IMR-90 (cell line): ENCODE results near the gene AHCTF1. TPM values are rescaled to one million over a fixed set of nuclear protein-coding genes. Genes with fewer than 3 reads are reported as not detected.

ENCODE experiments used
- ATAC-seq: fragments of 200-7000 bp; cut with Tn5 transposase; 2 replicates; pipeline ENCODE4 v1.9.1; 2020; ENCODE audit warnings: low read depth, mild to moderate bottlenecking, moderate library complexity
- BruUV-seq: library from RNA; stranded (reverse); fragments of 400-500 nt; replicated peaks from 2 replicates; lab custom pipeline; 2021; lab: Mats Ljungman, UMichigan
- CTCF ChIA-PET: fragments of 300-600 bp; formaldehyde crosslinking; extraction: SDS; loops from one replicate; lab custom pipeline; 2021; ENCODE audit warnings: antibody characterized with exemption; lab: Yijun Ruan, JAX
- POLR2A ChIA-PET: fragments of 300-600 bp; sonication (Branson Sonifier 250); formaldehyde crosslinking; loops from one replicate; lab custom pipeline; 2022; ENCODE audit warnings: antibody characterized with exemption; ENCODE audit not compliant: unreplicated experiment; lab: Charles Lee
- DNase-seq: peaks from one replicate; pipeline ENCODE4 v3.0.0; 2013
- H2AFZ ChIP-seq: replicated peaks from 2 replicates; pipeline ENCODE3; 2013; ENCODE audit warnings: low read length, mild to moderate bottlenecking; ENCODE audit not compliant: poor library complexity
- H2AK5ac ChIP-seq: 2 replicates; pipeline ENCODE4 v1.6.1; 2013; ENCODE audit warnings: low read depth, low read length, inconsistent platforms
- H2AK9ac ChIP-seq: replicated peaks from 2 replicates; pipeline ENCODE3; 2013; ENCODE audit warnings: mild to moderate bottlenecking, low read depth, low read length, moderate library complexity; ENCODE audit not compliant: poor library complexity
- H2BK120ac ChIP-seq: 2 replicates; pipeline ENCODE4 v1.6.1; 2013; ENCODE audit warnings: low read depth, low read length, inconsistent platforms
- H2BK15ac ChIP-seq: 3 replicates; pipeline ENCODE4 v1.6.1; 2013; ENCODE audit warnings: low read depth, low read length, inconsistent platforms
- H2BK20ac ChIP-seq: 2 replicates; pipeline ENCODE4 v1.6.1; 2013; ENCODE audit warnings: low read depth, mild to moderate bottlenecking, inconsistent platforms, low read length, moderate library complexity
- H2BK5ac ChIP-seq: 2 replicates; pipeline ENCODE4 v1.6.1; 2013; ENCODE audit warnings: mild to moderate bottlenecking, low read depth, low read length, inconsistent platforms; ENCODE audit not compliant: poor library complexity, severe bottlenecking
- H3K14ac ChIP-seq: replicated peaks from 2 replicates; pipeline ENCODE4 v1.6.1; 2013; ENCODE audit warnings: low read depth, low read length, inconsistent platforms
- H3K18ac ChIP-seq: 2 replicates; pipeline ENCODE4 v1.6.1; 2013; ENCODE audit warnings: low read depth, low read length, control low read depth
- H3K23ac ChIP-seq: 2 replicates; pipeline ENCODE4 v1.6.1; 2013; ENCODE audit warnings: low read depth, low read length, inconsistent platforms
- H3K27ac ChIP-seq: 2 replicates; pipeline ENCODE4 v1.5.1; 2013; ENCODE audit warnings: mild to moderate bottlenecking, control low read depth, low read length; ENCODE audit not compliant: insufficient read depth
- H3K27me3 ChIP-seq: 2 replicates; pipeline ENCODE4 v1.6.1; 2013; ENCODE audit warnings: low read length; ENCODE audit not compliant: control insufficient read depth, insufficient read depth
- H3K36me3 ChIP-seq: 2 replicates; pipeline ENCODE4 v1.6.1; 2013; ENCODE audit warnings: low read length, mixed read lengths; ENCODE audit not compliant: control insufficient read depth, insufficient read depth
- H3K4ac ChIP-seq: 2 replicates; pipeline ENCODE4 v1.6.1; 2013; ENCODE audit warnings: low read depth, low read length, inconsistent platforms
- H3K4me1 ChIP-seq: 2 replicates; pipeline ENCODE4 v1.6.1; 2013; ENCODE audit warnings: low read length, mixed read lengths; ENCODE audit not compliant: control insufficient read depth, insufficient read depth
- H3K4me2 ChIP-seq: 2 replicates; pipeline ENCODE4 v1.6.1; 2013; ENCODE audit warnings: low read depth, mild to moderate bottlenecking, control low read depth, low read length, moderate library complexity
- H3K4me3 ChIP-seq: 2 replicates; pipeline ENCODE4 v1.5.1; 2013; ENCODE audit warnings: low read depth, mild to moderate bottlenecking, control low read depth, low read length, moderate library complexity; ENCODE audit not compliant: insufficient read depth
- H3K56ac ChIP-seq: 2 replicates; pipeline ENCODE4 v1.6.1; 2013; ENCODE audit warnings: low read length, inconsistent platforms; ENCODE audit not compliant: insufficient read depth; ENCODE audit errors: extremely low read depth
- H3K79me1 ChIP-seq, 2 experiments: 2 replicates each; pipeline ENCODE4 v1.6.1; 2013; ENCODE audit warnings: low read length in 2 of 2, inconsistent platforms in 1 of 2, low read depth in 1 of 2
- H3K9ac ChIP-seq: 2 replicates; pipeline ENCODE4 v1.6.1; 2013; ENCODE audit warnings: low read depth, low read length, control low read depth
- H3K9me1 ChIP-seq: 2 replicates; pipeline ENCODE4 v1.6.1; 2013; ENCODE audit warnings: low read length, inconsistent platforms; ENCODE audit not compliant: insufficient read depth
- H3K9me3 ChIP-seq: 2 replicates; pipeline ENCODE4 v1.6.1; 2013; ENCODE audit warnings: low read length; ENCODE audit not compliant: control insufficient read depth, insufficient read depth
- H4K20me1 ChIP-seq: 2 replicates; pipeline ENCODE4 v1.6.1; 2013; ENCODE audit warnings: low read length, inconsistent platforms; ENCODE audit not compliant: insufficient read depth
- H4K5ac ChIP-seq: 2 replicates; pipeline ENCODE4 v1.6.1; 2013; ENCODE audit warnings: mild to moderate bottlenecking, low read depth, low read length, control low read depth
- H4K8ac ChIP-seq, 2 experiments: 2 replicates each; pipeline ENCODE4 v1.6.1; 2013; ENCODE audit warnings: low read depth in 2 of 2, low read length in 2 of 2, control low read depth in 1 of 2, inconsistent platforms in 1 of 2
- H4K91ac ChIP-seq: 2 replicates; pipeline ENCODE4 v1.6.1; 2013; ENCODE audit warnings: low read depth, low read length, inconsistent platforms; ENCODE audit not compliant: insufficient read depth
- FOS ChIP-seq: fragments of 150-350 bp; IDR thresholded peaks from 2 replicates; pipeline ENCODE4 v1.6.1; 2016; ENCODE audit warnings: low read depth, low read length
- MAZ ChIP-seq: IDR thresholded peaks from 2 replicates; pipeline ENCODE4 v1.6.1; 2012; ENCODE audit warnings: low read depth, mild to moderate bottlenecking, low read length, improper control_type of control experiment, moderate library complexity, borderline replicate concordance
- RCOR1 ChIP-seq: IDR thresholded peaks from 2 replicates; pipeline ENCODE4 v1.6.1; 2012; ENCODE audit warnings: mild to moderate bottlenecking, low read length, improper control_type of control experiment; ENCODE audit not compliant: insufficient replicate concordance
- RFX5 ChIP-seq: IDR thresholded peaks from 2 replicates; pipeline ENCODE4 v1.8.0; 2012; ENCODE audit warnings: low read depth, mild to moderate bottlenecking, low read length, moderate library complexity
- WGBS, 2 experiments: methylation state at CpG; one replicate each; pipeline versions ENCODE4 v1.1.5 to v1.1.7; 2013; ENCODE audit warnings: missing lambda C conversion rate in 2 of 2; ENCODE audit not compliant: insufficient read length in 1 of 2; ENCODE audit errors: extremely low coverage in 2 of 2; 5-methylcytosine and 5-hydroxymethylcytosine counted together
- dilution Hi-C: fragments of 300-500 bp; cut with HindIII; formaldehyde crosslinking; loops from one replicate; pipeline ENCODE4 v1.14.3; 2018; ENCODE audit warnings: low sequenced_read_pairs; ENCODE audit not compliant: unreplicated experiment
- in situ Hi-C: fragments of 300-500 bp; cut with MboI; formaldehyde crosslinking; loops from 3 replicates; pipeline ENCODE4 v1.14.3; 2019; ENCODE audit warnings: low sequenced_read_pairs, inconsistent platforms, mixed read lengths
- intact Hi-C: fragments of 100-400 bp; cut with micrococcal nuclease; formaldehyde crosslinking; loops from 2 replicates; pipeline ENCODE4 v1.10.0; 2022
- polyA plus RNA-seq, 3 experiments: library from polyadenylated mRNA; depleted of rRNA; stranded (reverse); fragments of >200 nt; gene quantifications; 2 replicates each; pipeline ENCODE4 v1.2.3, GENCODE V29; 2012; ENCODE audit warnings: low replicate concordance in 1 of 3
- total RNA-seq: library from RNA; depleted of rRNA; stranded (reverse); fragments of >200 nt; gene quantifications from 2 replicates; pipeline ENCODE4 v1.2.3, GENCODE V29; 2012

The AHCTF1 gene
- total and polyA plus RNA-seq, 2 of the 4 experiments (the other 2 are of a cell fraction), result 8.9 to 29.0 TPM

DNA sequence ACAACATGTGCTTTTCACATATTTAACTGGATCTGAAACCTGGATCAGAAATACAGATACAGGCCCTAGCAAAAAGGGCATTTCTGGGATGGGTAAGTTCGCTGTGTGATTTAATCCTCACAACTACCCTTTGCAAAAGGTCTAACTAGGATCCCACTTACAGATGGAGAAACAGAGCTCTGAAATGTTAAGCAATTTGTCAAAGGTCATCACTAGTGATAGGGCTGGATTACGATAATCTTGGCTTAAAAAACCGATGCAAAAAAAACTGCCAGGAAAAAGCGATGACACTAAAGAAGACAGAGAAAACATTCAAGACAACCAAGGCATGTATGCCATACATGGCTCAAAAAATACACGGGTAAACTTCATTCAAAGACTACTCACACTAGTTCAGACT is 29.9 kb downstream of the AHCTF1 start:
- Histone ChIP-seq H4K5ac (no peak overlapping the region), H4K91ac (no peak overlapping the region), H2AFZ (no peak overlapping the region), H3K23ac (no peak overlapping the region), H2AK5ac (no peak overlapping the region), H3K27me3 (no peaks in the 10 kb centered on the region), H3K14ac (no peak overlapping the region), H4K8ac (no peak overlapping the region), H2BK120ac (no peak overlapping the region), H3K18ac (no peak overlapping the region), H3K56ac (no peak overlapping the region), H3K36me3 (peaks cover 39% of the 10 kb centered on the region), H3K4me3 (no peak overlapping the region), H3K9me1 (no peaks in the 10 kb centered on the region; the same call in 1 of the 2 replicates), H3K79me1 (peaks cover 5 to 12% of the 10 kb centered on the region in 2 experiments; a peak in 3 of 4 replicates), H2BK5ac (no peak overlapping the region), H3K9me3 (no peaks in the 10 kb centered on the region), H3K9ac (no peak overlapping the region), H3K27ac (no peak overlapping the region), H2BK15ac (no peak overlapping the region), H2BK20ac (no peak overlapping the region), H3K4me1 (no peaks in the 10 kb centered on the region), H2AK9ac (no peak overlapping the region), H3K4me2 (no peak overlapping the region), H4K20me1 (no peaks in the 10 kb centered on the region), H3K4ac (no peak overlapping the region)
- ATAC-seq (no peak), DNase-seq (no peak)
- TF ChIP-seq MAZ, result no peak
- TF ChIP-seq RFX5, result no peak
- TF ChIP-seq RCOR1, result no peak
- TF ChIP-seq FOS, result no peak
- no TSS peak for BruUV-seq
- intact Hi-C loops, result no loop called here
- in situ Hi-C loops, result no loop called here
- CTCF ChIA-PET, result interaction anchor here (0.8 kb wide), 1 partner anchor 9 kb away, joined by 3 read pairs; no protein-coding TSS in a partner anchor
- 90% methylated on average over 2 of the region's 5 CpGs; no CpG with 5 or more reads in 1 of the 2 experiments for WGBS, 2 experiments
- POLR2A ChIA-PET, result no interaction called here
- dilution Hi-C loops, result no loop called here
